ENCODE results near the gene PRKCE. TPM values are rescaled to one million over a fixed set of nuclear protein-coding genes. Genes with fewer than 3 reads are reported as not detected.

Gene PRKCE
- total and polyA plus RNA-seq, 2 experiments from 2014 or later: 0.94 to 1.2 TPM

GRCh38 chr2:46145017-46145416 is 493.5 kb downstream of the PRKCE start:
- no peak for ATAC-seq
- no peaks in the 10 kb centered on the region for H3K27me3 ChIP-seq (ENCODE audit: insufficient read depth)
- TF ChIP-seq CTCF (conservative IDR thresholded peaks at IDR 0.05; ENCODE audit: low read depth in 2 of 2) (no peak), ZNF331 (CRISPR knock-in tag; IDR thresholded peaks at IDR 0.05; ENCODE audit: low read depth) (no peak), EZH2phosphoT487 (IDR thresholded peaks at IDR 0.05; ENCODE audit: unreplicated experiment) (no peak), ZNF462 (CRISPR knock-in tag; IDR thresholded peaks at IDR 0.05) (no peak), REST (IDR thresholded peaks at IDR 0.05; ENCODE audit: unreplicated experiment) (no peak), JUNB (IDR thresholded peaks at IDR 0.05; ENCODE audit: unreplicated experiment) (no peak), EZH2 (IDR thresholded peaks at IDR 0.05; ENCODE audit: low read depth, unreplicated experiment) (no peak), ETS1 (IDR thresholded peaks at IDR 0.05) (no peak)
- H3K27ac Mint-ChIP-seq: no peak overlapping the region
- H2AFZ ChIP-seq: no peak overlapping the region
- no peak overlapping the region for H3K4me3 Mint-ChIP-seq
- H3K36me3 ChIP-seq (ENCODE audit: insufficient read depth): no peaks in the 10 kb centered on the region
- no peak overlapping the region for H3K4me3 ChIP-seq
- peaks cover 12% of the 10 kb centered on the region for H3K9me2 ChIP-seq (ENCODE audit: insufficient read depth)
- no peaks in the 10 kb centered on the region for H3K9me3 Mint-ChIP-seq
- no peaks in the 10 kb centered on the region for H4K20me1 ChIP-seq (replicated peaks; ENCODE audit: insufficient read depth)
- DNase-seq (ENCODE audit: low spot score): no peak
- peaks cover 13% of the 10 kb centered on the region for H3K4me1 ChIP-seq (ENCODE audit: insufficient read depth)
- H3K36me3 Mint-ChIP-seq (ENCODE audit: low read depth): no peaks in the 10 kb centered on the region; the same call in 2 of the 3 replicates
- no peak overlapping the region for H3K27ac ChIP-seq (ENCODE audit: low read depth)
- no peak overlapping the region for H3K4me2 ChIP-seq
- H3F3A ChIP-seq (replicated peaks; ENCODE audit: low read depth): no peaks in the 10 kb centered on the region
- peaks cover 8% of the 10 kb centered on the region for H3K4me1 Mint-ChIP-seq
- H3K79me2 ChIP-seq (replicated peaks; ENCODE audit: insufficient read depth): no peaks in the 10 kb centered on the region
- H3K27me3 Mint-ChIP-seq (ENCODE audit: insufficient read depth, low read depth, poor library complexity): peaks cover 2% of the 10 kb centered on the region
